GM19023 (cell line): Measurements from ENCODE around the gene FRMD4A.
"Not testable (repeated sequence)": the region's sequence is repeated elsewhere in the genome, so short reads cannot be mapped to it uniquely, and the experiment has no call there.

Experiments used
- ATAC-seq: cut with Tn5 transposase; IDR thresholded peaks from one replicate; pipeline ENCODE4 v1.9.1; 2021; ENCODE audit warnings: mild to moderate bottlenecking, moderate library complexity; ENCODE audit not compliant: unreplicated experiment

FRMD4A gene

DNA sequence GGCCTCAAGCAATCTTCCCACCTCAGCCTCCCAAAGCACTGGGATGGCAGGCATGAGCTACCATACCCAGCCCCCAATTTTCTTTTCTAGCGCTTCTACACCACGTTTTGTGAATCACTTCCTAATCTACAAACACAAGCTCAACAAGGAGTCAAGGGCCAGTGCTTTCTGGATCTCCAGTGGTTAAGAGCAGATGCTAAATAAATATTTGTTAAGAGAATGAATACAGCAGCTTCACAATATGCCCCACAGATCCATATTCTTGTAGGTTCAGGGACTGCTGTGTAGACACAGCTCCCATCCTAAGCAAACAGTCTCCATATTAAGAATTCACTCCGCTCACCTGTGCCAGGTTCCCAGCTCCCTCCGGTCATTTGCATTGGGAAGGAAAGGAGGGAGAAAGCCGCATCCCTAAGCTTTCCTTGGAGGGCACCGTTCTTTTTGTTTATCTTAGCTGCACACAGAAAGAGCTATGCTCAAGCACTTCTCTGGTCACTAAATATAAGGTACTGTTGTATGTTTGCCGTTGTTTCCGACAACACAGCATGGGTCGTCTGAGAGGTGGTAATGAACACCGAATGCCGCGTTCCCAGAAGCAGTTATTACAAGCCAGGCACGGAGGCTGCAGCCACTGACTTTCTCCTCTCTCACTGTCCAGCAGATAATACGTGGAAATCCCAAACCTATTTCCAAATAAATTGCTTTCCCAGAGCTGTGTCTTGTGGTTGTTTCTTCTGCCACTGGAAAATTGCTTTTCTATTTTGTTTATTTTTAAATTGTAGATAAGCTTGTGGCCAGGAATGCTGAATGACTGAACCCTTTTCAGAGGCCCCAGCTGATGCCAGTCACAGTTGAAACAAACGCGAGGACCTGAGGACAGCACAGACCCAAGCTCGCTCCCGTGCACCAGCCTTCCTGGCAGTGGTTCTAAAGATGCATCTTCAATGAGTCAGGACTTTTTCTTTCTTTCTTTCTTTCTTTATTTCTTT, 526.9 kb downstream of the FRMD4A start:
- no peak for ATAC-seq

DNA sequence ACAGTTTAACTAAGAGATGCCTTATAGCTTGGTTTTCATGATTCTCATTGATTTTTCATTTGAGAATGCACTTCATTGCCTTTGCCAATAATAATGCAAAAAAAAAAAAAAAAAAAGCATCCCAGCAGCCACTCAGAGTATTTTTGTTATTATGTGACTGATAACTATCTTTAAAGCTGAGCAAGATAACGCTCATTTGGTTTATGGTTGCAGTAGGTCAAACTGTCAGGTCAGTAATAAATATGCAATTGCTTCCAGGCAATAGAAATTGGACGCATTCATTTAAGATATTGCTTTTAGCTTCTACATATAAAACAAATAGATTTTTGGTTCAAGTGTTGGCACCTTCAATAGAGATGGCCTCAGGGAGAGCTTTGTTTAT, 528.8 kb downstream of the FRMD4A start:
- no peak for ATAC-seq

DNA sequence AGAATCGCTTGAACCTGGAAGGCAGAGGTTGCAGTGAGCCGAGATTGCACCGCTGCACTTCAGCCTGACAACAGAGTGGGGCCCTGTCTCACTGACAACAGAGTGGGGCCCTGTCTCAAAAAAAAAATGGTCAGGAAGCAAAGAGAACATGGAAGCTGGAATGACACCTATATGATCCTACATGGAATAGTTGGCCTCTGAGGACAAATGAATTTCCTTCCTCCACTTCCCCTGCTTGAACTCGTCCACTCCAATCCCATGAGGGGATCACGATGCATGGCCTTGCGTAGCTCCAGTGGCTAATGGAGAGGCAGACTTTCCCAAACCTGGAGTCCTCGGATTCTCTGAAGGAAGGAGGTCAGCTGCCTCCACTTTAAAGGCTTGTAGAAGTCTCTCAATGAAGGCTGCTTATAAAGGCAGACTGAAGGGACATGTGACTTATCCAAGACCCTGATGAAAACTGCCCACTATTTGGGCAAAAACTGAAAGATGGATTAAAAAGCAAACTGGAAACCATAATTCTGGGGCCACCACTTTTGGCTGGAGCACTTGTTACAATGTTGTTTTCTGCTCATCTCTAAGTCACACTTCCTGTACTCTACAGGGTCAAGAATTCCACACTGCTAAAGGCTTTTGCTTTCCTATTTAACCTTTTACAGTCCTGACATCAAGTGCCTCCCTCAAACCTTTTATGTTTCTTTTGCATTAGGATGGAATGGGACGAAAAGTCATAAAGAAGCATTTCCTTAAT, 529.4 kb downstream of the FRMD4A start:
- ATAC-seq, result no peak

DNA sequence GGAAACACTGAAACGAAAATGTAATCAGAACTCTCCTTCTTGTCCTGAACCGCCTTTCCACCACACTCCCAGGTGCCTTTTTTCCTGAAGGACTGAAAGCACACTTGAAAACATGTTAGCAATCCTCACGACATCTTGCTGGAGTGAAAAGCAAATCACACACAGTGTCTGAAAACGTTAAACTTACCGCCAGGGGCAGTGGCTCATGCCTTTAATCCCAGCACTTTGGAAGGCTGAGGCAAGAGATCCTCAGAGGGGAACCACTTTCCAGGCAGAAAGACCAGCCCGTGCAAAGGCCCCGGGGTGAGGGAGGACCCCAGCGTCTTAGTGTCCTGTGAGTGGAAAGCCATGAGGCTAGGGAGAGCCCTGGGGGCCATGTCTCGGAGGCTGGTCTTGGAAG, 533.6 kb downstream of the FRMD4A start:
- ATAC-seq, result no peak

DNA sequence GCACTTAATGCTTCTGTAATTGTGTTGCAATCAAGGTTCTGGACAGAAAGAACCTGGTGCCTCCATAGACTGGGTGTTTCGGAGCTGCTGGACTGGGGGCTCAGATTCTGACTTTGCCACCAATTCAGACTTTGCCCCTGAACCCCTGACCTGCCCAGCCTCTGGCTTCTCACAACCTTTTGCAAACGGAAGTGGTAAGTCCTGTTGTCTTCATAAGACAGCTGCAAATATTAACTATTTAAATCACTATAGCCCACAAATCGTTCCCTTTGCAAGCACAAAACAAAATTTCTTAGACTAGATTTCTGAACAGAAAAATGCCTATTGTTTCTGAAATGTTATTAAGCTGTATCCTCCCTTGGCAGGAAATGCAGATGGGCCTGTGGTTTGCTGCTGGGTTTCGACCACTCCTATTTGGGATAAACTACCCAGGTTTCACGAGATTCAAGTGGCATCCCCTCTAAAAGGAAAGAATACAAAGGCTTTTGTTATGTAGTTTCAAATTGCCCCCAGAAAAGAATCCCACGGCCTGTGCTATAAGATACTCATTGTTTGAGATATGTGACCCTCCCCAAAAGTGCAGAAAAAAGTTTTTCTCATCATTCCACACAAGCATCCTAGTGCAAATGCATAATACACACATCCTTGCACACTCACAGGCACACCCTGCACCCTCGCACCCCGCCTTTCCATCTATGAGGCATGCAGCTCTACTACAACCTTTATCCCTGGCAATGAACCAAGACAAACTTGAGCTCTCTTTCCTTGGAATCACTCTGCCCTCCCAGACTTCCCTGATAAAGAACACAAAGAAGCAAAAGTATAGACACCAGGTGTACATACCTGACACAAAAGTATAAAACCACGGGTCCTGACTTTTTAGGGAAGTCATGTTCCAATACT, 534.8 kb downstream of the FRMD4A start:
- peak; percentile 78 for ATAC-seq

DNA sequence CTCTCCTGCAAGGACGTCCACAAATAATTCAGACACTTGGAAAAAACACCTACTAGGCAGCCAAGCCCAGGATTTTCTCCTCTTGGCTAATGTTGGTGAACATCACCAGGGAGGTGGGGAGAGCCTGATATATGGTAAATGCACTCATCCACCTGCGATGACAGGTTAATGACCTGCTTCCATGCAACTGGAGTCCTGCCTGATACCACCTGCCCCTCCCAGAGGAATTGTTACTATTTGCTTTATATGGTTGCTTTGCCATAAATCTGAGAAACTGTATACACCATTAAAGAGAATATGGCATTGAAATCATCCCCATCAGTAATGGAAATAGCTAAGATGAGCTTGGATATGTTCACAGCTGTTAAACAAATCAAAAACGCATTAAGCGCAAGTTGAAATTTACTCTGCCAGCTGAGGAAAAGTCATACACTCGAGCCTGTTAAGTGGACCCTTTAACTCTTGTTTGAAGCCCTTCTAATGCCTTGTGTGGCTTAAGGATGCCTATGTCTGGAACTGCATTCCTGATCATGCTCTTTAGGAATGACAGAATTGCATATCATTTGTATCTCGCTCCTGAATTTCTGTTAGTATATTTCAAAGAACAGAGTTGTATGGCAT, 535.6 kb downstream of the FRMD4A start:
- ATAC-seq, result no peak

DNA sequence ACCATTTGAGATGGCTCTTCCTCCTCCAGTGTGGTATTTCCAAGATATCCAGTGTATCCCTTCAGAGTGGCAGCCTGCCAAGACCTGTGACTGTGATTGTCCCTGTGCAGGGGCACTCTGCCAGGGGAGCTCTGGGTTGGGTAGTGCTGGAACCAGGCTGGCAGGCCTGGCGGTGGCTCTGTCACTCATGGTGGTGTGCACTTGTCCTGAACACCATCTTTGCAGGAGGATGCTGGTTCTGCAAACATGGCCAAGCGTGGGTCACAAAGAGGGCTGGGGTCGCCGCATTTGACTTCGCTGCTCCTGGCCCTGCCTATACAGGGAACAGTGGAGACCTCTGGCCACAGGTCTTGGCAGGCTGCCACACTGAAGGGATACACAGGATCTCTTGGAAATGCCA, 538.7 kb downstream of the FRMD4A start:
- ATAC-seq, result no peak

DNA sequence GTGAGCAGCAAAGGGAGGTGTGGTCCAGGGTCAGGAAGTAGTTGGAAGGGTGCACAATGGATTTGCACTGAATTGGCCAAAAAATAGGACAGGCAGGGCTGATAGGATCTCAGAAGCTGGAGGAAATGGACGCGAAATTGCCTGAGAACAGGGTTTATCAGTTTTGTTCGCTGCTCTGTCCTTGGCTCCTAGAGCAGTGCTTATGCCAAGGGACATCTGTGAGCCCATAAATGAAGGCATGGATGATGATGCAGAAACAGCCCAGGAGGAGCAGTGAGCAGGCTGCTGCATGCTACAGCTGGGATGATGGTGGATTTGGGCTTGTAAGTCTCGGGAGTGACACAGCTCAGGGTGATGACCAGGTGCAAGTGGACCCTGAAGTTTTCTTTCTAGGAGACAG, 539.2 kb downstream of the FRMD4A start:
- ATAC-seq, result no peak

DNA sequence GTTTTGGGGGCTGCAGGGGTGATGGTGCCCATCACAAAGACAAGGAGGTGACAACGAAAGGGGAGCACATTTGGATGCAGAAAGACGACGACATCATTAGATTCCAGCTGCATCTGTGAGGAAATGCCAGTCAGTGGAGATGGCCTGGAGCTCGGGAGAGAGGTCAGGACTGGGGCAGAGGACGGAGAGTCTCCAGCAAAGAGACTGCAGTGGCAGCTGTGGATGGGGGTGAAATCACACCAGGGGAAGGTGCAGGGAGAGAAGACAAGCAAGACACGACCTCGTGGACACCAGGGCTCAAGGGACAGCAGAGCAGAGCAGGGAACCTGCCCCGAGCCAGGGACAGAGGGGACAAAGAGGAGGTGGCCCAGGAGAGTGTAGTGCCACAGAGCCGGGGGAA, 540.5 kb downstream of the FRMD4A start:
- ATAC-seq, result no peak

DNA sequence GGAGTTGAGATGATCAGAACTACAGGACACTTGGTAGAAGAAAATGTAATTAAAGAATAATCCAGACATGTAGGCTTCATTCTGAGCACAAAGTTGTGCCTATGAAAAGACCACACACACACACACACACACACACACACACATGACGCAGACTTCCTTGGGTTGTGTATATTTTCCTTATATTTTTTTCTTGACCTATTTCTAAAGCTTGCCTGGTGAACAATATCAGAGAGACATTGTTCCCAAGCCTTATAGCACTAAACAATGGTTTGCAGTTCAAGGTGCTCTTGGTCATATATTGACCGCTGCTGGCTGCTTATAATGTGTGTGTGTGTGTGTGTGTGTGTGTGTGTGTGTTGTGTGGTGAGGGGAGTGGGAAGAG, 541.3 kb downstream of the FRMD4A start:
- no peak for ATAC-seq

DNA sequence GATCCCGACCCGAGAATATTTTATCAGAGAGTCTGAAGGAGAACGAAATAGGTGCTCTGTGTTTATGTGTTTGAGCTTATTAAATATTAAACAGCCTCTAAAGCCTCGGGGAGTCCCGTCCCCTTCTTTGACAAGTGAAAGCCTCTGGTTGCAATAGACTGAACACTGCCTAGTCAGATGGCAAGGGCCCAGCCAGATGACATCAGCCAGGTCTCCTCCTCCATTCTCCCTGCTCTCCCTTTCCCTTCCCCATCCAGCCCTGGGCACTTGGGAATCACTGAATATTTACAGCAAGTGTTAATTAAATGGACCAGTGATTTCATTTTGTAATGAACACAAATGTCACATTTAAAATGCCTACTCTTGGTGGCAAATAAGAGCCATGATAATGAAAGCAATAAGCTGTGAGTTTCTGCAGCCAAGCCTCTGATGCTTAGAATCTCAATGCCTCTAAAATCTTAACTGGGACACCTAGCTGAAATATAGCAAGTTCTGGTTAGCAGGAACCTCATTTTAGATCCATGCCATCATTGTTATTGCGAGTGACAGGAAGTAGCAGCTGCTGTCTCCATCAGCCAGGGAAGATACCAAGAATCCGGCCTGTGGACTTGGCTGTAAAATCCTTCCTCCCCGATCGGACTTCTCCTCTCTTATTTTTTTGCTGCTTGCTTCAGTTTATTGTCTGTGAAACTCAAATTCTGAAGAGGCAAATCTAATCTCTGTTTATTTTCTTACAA, 541.8 kb downstream of the FRMD4A start:
- no peak for ATAC-seq

DNA sequence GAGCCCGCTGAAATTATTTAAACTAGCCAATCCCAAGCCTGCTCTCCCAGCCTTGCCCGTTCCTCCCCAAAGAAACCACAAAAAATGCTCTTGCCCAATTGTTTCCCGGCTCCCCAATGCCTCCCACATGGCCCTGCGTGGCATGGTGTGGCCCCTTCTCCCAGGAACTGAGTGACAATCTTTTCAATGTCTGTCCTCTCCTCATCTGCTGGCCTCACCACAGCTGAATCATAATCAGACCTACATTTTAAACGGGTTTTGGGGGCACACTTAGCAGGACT, 542.5 kb downstream of the FRMD4A start:
- ATAC-seq, result no peak

DNA sequence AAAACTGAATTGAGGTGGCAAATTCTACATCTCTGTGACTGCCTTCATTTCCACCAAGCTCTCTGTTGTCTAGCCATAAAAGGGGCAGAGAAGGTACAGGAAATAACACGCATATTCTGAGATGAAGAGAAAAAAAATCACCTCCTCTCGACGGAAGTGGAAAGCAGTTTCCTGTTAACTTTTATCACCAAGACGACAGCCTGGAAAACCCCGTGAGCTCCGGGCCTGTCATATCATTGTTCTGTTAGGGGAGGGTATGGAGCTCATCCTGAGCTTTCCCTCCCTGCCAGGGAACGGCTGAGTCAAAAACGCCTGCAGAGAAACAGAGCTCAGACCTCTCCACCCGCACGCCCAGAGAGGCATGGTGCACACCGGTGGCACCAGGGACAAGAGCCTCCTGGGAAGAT, 543.7 kb downstream of the FRMD4A start:
- peak; percentile 61 for ATAC-seq

DNA sequence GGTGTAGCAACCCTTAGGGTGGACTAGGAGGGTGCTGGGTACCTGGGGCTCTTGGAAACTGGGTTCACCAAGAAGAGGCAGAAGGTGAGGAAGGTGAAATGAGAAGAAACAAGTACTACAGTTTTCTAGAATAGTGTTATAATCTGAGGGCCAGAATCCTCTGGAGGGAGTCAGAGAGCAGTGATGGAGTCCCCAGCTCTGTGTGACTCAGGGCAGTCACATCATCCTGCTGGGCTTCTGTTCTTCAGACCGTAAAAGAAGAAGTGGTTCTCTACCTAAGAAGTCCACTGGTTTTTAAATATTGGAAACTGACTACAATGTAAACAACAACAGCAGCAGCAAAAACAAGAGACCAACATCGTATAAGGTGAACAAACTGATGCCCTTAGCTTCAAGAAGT, 546.7 kb downstream of the FRMD4A start:
- ATAC-seq, result no peak

DNA sequence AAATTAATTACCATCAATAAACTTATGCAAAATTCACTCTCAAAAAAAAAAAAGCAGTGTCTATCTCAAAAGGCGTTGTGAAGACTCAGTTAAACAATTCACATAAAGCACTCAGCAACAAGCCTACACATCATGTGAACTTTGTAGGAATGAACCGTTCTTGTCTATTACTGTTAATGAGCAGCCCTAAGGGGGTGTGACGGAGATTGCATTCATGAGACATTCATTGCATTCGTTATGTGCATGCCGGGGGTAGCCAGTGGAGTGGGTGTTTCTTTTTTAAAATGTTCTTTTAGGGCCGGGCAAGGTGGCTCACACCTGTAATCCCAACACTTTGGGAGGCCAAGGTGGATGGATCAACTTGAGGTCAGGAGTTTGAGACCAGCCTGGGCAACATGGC, 551.0 kb downstream of the FRMD4A start:
- no peak for ATAC-seq

DNA sequence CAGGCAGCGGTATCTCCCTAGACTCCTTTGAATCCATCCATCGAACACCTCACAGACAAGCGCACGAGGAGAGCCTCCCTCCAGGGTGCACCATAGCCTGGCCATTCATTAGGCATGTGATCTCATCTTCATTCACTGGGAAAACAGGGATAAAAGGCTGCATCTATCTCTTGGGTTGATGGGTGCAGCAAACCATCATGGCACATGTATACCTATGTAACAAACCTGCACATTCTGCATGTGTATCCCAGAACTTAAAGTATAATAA, 552.1 kb downstream of the FRMD4A start:
- ATAC-seq, result not testable (repeated sequence)

DNA sequence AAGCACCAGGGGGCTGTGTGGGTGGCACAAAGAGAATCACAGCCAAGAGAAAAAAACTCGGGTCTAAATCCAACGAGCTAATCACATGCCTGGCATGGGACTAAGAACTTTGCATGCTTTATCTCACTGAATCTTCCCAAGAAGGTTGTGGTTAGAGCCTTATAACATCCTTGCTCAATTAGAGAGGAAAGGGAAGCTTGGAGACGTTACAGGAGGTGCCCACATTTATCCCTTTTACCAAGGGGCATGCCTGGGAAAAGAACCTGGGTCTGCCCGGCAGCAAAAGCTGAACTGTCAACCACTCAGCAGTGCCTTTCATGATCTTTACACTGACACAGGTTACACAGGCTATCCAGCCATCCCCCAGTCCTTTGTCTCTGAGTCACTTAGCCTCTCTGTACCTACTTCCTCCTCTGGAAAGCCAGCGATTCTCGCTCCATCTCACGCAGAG, 553.8 kb downstream of the FRMD4A start:
- no peak for ATAC-seq

DNA sequence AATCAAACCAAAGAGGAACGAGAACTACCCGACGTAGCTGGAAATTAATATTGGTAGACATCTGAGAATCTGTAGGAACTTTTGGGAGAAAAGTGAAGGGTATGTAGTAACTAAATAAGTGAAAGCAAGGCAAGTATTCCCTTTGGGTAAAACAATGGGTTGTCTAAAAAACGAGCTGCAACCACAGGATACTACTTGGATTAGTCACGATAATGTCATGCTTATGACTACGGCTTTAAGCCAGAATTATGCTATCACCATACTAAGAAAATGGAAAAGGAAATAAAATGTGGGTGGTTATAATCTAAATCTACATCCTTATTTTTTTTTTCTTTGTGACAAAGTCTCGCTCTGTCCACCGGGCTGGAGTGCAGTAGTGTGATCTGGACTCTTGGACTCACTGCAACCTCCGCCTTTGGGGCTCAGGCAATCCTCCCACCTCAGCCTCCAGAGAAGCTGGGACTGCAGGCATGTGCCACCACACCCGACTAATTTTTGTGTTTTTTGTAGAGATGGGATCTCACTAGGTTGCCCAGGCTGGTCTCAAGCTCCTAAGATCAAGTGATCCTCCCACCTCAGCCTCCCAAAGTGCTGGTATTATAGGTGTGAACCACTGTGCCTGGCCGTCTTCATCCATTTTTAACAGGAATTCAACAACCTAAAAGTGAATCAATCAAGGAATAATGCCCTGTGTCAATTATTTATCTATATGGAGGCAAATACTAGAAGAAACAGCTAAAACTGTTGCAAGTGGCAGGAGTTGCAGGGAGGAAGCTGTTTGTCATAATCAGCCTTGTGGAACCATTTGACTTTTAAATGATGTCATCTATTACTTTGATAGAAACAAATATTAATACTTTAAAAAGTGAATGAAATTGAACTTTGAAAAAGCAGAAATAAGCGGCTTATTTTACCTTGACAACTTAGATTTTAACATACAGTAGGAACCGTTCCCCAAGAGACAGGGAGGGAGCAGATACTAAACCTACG, 554.6 kb downstream of the FRMD4A start:
- ATAC-seq, result no peak

DNA sequence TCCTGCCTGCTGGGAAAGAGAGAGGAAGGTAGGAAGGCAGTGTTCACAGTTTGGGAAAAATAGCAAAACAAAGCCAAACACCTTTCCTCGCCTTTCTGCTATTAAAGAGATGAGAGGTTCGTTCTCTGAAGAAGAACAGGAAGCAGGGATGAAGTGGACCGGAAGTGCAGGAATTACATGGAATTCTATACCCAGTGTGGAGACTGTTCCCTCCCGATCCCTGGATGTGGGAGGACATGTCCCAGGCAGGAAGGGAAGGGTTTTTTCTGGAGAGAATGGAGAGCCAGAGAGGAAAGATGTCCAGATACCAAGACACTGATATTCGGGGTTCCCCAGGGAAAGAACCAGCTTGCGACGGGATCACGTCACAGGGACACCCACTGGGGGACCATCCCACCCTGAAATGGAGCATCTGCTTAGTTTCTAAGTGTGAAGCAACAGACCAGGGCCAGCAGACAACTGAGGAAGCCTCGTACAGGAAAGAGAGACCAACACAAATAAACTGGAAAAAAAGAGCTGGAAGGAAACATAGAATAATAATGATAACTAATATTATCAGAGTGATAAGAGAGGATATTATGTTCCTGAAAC, 556.3 kb downstream of the FRMD4A start:
- no peak for ATAC-seq
